GM21786 (cell line): ENCODE results near the gene GATA2.

ENCODE experiments used
- ATAC-seq: cut with Tn5 transposase; IDR thresholded peaks from one replicate; pipeline ENCODE4 v1.9.1; 2021; ENCODE audit not compliant: unreplicated experiment

GATA2 gene

DNA sequence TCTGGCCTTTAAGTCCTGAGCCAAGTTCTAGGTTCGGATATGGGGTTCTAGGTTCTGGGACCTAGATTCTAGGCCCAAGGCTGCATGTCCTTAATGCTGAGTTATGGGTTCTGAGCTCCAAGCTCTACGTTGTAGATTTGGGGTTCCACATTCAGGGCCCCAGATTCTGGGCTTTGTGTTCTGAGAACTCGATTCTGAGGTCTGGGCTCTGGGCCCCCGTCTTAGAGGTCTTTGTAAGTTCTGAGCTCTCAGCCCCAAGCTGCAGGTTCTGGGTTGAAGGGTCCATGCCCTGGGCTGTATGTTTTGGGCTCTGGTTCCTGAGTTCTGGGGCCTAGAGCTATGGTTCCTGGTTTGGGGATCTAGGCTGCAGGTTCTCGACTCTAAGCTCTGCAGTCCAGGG is 16.3 kb downstream of the GATA2 start:
- no peak for ATAC-seq

DNA sequence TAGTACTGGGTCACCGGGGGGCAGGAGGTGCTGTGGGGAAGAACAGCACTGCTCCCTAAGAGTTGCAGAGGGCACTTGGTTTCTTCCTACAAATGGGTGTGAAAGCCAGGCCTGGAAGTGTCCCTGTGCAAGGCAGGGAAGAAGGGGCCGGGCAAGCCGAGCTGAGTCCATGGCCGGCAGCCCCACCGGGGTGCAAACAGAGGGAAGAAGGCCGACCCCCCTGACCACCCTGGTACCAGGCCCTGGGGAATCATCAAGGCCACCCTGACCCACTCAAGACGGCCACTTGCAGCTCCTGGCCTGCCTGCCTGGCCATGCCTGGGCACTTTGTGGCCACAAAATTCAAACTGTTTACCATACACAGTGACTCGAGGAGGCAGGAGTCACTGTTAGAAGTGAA is 17.6 kb downstream of the GATA2 start:
- ATAC-seq: no peak

DNA sequence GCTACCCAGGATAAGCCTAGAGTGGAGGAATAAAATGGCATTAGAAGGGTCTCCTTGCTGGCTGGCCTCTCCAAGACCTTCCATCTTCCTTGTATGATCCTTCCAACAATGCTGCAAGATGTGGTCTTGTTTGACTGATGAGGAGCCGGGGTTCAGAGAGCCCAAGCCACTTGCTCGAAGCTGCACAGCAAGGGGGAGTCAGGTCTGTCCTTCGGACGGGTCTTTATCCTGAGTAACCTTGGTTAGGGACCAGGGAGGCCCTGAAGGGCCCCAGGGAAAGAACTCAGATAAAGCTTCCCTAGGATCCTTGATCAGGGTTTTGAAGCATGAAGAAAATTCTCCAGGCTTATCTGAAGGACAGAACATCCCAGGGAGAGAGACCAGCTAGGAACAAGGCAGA is 19.3 kb downstream of the GATA2 start:
- no peak for ATAC-seq

DNA sequence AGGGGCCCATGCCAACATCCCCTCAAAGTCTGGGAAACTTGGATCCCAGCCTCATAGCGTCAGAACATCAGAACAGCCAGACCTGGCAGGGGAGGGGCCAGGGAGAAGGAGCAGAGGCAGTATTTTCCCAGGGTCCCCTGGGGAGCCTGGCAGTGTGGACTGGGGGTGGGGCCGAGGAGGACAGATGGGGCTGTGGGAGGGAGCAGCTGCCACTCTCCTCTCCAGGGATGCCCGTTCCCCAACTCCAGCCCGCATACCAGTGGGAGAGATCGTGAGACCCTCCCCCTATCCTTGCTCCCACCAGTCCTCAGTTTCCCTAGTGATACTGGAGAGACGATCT is 19.9 kb downstream of the GATA2 start:
- no peak for ATAC-seq

DNA sequence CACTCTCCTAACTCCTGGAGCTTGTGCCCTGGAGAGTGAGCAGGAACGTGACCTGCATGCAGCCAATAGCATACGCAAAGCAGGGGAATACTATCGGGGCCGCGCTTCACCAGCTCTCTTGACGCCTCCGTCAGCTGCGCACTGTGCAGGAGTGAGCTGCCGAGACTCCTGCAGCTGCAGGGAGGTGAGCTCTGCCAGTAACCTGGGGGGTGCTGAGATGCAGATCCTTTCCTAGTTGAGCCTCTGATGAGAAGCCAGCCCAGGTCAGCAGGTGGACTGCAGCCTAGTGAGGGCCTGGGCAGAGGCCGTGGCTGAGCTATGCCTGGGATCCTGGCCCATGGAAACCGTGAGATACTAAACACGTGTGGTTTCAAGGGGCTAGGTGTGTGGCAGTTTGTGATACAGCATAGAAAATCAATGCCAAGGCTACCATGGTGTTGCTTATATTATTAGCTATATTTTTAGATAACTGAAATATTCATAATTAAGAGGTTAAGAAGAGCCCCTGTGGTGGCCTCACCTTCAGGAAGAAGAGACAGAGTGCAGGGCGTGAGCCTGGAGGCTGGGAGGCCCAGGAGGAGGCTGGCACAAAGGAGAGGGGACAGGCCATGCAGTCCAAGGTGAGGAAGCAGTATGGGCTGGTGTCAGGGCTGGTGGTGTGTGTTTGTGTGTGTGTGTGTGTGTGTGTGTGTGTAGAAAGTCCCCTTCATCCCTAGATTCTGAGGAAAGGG is 20.4 kb downstream of the GATA2 start:
- ATAC-seq: no peak

DNA sequence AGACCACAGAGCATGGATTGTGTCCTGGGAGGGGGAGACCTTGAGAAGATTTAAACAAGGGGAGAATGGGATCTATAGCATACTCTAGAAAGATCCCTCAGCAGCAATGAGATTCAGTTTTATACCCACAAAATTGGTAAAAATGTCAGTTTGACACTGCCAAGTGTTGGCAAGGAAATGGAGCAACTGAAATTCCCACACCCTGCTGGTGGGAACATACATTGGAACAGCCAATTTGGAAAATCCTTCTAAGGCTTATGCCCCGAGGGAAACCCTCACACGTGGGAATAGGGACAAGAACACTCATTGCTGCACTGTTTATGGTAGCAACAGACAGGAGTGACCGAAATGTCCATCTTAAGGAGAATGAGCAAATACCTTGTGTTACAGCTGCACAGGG is 21.3 kb downstream of the GATA2 start:
- no peak for ATAC-seq

DNA sequence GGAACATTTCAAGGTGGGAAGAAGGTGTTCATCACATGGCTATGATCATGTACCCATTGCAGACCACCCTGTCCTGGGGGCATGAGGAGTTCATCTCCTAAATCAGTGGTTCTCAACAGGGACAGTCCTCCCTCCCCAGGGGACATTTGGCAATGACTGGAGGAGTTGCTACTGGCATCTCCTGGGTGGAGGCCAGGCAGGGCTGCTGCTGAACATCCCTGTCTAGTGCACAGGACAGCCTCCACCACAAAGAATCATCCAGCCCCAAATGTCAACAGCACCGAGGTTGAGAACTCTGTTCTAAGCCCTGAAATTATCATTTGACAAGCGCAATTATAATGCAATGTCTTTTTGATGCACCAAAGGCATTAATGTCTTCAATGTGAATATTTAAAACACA is 21.9 kb downstream of the GATA2 start:
- ATAC-seq: no peak

DNA sequence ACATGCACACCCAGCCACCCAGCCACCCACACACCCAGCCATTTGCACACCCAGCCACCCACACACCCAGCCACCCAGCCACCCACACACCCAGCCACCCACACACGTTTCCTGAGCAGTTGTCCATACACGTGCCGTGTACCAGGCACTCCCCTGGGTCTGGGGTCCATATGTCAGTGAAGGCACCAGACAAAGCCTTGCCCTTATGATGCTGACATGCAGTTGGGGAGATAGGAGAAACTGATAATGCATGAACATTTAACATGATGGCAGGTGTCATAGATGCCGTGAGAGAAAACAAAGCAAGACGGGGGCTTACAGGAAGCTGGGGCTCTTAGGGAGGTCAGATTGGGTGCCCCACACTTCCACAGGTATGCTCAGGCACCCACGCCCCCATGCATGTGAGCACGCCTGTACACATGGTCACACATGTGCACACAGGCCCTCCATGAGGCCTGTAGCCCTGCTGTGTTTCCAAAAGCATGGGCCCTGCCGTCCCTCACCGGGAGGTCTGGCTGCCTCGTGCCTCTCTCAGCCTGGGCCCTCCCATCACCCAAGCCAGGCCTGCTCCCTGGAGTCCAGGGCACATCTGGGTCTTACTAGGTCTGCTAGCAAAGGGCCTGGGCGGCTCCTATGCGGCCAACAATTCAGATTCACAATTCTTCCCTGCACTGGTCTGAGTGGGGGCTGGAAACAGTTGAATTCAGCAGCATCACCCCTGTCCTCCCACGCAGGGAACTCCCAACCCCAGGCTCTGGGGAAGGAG is 22.7 kb downstream of the GATA2 start:
- ATAC-seq: no peak

DNA sequence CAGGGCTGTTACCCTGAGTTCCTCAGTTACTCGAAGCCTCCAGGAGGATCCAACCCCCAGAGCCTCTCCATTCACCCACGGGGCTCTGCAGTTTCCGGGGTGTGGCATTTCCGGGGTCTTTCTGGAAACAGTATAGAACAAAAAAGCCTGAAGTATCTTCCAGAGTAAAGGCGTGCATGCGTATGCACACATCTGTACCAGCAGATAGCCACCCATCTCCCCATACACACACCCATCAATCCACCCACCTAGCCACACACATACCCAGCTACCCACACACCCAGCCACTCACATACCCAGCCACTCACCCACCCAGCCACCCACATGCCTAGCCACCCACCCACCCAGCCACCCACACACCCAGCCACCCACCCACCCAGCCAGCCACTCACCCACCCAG is 23.4 kb downstream of the GATA2 start:
- ATAC-seq: no peak

DNA sequence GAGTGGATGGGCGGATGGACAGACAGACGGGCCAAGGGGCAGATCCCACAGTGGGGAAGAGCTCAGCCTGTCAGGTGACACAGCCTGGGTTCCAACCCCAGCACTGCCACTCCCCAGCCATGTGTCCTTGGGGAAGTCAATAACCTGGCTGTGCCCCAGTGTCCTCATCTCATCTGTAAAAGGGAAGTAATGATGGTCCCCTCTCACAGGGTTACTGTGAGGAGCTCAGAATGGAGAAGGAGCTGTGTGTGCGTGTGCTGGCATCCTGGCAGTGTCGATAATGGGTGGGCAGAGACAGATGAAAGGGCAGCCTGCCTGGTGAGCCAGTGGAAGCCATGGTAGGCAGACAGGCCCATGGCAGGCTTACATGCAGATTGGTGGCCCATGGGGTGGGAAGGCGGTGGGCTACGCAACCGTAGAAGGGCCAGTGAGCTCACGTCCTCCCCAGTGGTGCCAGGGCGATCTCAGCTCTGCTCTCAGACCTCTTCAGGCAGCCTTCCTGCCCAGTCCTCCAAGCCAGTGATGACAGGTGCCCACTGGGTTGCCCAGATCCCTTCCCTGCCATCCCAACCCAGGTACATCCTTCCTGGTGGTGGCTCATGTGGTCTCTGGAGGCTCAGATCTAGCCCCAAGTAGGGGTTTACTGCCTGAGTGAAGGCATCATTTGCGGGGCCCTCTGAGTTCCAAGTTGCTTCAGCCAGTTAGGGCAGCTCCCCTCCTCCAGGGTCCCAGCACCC is 24.0 kb downstream of the GATA2 start:
- ATAC-seq: no peak

DNA sequence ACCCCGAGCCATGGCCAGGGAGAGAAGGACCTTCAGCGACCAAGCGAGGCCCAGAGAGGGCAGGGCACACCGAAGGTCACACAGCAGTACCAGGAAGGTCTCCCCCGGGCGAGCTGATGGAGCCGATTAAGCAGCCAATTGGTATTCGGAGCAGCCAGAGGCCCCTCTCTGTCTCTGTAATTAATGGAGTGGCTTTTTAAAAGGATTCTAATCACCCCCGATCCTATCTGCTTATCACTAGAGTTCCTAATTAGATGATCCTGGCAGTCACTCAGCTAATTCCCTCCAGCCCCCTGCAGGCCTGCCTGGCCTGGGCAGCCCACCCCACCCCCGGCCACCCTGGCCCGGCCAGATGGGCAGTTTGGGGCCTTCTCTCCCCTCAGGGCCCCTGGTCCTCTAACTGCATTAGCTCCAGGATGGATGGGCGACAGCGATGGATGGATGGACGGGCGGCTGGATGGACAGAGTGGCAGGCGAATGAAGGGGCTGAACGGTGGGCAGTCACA is 24.7 kb downstream of the GATA2 start:
- no peak for ATAC-seq

DNA sequence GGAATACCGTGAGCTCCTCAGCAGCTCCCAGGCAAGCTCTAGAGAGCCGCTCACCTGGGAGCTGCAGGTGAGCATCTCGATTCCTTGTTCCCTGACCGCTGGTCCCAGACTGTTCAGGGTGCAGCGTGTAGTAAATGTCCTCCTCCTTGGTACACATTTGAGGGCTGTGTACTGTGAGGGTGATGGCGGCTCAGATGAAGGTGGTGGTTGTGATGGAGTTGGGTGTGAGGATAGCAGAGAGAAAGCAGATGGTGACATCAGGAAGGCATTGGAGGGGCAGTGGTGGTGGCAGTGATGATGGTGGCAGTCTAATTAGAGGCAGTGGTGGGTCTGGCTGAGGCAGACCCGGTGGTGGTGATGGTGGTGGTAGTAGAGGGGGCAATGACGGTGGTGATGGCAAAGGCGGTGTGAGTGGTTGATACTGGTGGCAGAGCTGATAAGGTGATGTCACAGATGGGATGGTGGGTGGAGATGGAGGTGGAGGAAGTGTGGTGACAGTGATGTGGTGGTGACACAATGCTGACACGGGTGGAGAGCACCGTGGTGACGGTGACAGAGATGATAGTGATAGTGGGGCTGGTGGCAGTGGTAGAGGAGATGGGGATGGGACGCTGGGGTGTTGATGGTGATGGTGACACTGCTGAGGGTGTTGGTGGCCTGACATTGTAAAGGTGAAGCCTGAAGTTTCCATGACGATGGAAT is 26.0 kb downstream of the GATA2 start, which contains the start of gene DNAJB8:
Gene DNAJB8 (minus strand): TSS at position 51 of the 702 bp plus-strand sequence. CDS start 3,645 bp downstream, outside the sequence.
- no peak for ATAC-seq

DNA sequence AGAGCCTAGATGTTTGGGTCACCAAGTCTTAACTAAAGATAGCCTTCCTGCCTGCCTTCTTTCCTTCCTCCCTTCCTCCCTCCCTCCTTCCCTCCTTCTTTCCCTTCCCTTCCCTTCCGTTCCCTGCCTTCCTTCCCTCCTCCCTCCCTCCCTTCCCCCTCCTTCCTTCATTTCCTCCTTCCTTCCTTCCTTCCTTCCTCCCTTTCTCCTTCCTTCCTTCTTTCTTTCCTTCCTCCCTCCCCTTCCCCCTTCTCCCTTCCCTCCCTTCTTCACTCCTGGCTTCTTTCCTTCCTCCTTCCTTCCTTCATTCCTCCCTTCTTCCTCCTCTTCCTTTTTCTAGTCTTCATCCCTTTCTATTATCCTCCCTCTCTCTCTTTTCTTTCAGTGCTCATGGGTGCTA is 28.3 kb downstream of the GATA2 start:
- ATAC-seq: no peak

DNA sequence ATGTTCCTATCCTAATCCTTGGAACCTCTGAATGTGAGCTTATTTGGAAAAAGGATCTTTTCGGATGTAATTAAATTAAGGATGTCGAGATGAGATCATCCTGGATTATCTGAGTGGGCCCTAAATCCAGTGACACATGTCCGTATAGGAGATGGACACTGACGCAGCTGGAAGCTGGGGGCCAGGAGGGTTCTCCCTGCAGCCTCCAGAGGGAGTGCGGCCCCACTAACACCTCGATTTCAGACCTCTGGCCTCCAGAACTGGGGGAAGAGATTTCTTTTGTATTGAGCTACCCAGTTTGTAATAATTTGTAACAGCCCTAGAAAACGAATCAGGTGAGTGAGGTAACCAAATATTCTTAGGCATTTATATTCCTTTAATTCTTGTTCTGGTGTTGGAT is 28.8 kb downstream of the GATA2 start:
- ATAC-seq: no peak

DNA sequence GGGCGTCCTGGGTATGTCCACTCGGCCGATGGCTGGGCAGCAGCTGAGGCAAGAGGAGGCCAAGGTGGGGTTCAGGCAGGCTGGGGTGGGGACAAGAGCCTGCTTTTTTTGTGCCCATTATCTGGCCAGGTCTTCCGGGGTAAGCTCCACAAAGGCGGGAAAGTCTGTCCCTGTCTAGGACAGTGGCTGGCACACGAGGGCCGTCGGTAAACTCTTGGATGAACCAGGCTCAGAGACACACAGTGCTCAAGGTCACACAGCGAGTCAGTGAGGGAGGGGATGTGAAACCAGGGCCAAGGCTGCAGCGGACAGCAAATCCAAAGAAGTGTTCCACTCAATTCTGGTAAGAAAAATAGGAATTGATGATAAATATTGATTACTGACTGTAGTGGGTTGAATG is 29.2 kb downstream of the GATA2 start:
- ATAC-seq: no peak

DNA sequence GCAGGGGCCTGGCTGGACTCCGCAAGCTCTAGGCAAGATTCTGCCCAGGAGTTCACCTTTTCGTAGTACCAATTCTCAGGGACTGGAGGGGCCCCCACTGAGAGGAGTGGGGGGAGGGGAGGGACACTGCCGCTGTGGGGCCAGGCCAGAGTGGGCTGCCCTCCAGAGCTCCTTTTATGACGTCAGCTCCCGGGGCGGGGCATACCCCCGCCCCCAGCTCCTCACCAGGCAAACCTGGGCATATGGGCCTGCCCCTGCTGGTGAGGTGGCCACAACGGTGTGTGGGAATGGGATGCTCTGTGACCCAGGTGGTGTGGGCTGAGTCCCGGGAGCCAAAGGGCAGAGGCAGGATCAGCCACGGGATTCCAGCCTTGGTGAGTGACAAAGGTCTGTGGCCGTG is 29.6 kb downstream of the GATA2 start:
- no peak for ATAC-seq

DNA sequence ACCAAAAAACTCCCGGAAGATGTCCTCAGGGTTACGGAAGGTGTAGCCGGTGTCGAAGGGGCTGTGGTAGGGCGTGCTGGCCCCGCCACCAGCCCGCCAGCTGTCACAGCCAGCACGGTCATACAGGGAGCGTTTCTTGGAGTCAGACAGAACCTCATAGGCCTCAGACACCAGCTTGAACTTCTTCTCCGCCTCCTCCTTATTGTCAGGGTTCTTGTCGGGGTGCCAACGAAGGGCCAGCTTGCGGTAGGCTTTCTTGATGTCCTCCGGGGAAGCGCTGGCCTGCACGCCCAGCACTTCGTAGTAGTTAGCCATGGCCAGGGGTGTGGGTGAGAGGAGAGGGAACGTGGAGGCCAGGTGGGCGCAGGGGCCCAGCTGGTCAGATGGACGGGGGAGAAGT is 30.1 kb downstream of the GATA2 start:
- no peak for ATAC-seq

DNA sequence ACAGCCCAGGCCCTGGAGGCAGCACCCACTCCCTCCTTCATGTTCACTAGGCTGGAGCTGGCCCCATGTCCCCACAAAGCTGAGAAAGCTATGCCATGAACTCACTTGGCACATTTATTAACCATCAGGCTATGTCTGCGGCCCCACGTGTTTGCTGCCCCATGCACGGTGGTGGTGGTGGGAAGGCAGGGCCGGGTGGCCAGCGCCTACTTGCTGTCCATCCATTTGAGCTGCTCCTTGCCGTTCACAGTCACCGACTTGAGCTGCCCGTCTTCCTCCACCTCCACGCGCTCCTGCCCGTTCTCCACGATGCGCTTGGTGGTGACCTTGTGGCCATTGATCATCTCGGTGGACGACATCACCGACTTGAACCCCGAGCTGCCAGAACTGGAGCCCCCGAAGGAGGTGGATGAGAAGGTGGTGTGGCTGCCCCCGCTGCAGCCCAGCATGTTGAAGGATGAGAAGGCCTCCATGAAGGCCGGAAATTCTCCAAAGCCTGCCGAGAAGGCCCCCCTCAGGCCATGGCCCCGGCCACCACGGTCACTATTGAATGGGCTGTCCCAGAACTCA is 30.6 kb downstream of the GATA2 start:
- no peak for ATAC-seq

DNA sequence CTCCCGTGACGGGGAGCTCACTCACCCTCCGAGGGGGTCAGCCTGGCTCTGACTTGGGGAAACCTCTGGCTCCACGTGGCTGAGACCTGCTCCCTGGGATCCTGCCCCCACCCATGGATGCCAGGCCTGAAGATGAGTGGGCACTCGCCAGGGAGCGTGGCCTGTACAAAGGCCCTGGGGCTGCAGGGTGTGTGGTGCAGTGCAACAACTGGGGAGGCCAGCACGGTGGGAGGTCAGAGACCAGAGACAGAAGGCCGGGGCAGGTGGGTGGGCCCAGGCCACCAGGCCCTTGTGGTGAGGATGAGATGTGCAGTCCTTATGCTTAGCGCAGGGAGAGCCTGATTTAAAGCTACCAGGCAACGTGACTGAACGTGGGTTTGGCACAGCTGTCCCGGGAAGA is 31.3 kb downstream of the GATA2 start:
- ATAC-seq: no peak

DNA sequence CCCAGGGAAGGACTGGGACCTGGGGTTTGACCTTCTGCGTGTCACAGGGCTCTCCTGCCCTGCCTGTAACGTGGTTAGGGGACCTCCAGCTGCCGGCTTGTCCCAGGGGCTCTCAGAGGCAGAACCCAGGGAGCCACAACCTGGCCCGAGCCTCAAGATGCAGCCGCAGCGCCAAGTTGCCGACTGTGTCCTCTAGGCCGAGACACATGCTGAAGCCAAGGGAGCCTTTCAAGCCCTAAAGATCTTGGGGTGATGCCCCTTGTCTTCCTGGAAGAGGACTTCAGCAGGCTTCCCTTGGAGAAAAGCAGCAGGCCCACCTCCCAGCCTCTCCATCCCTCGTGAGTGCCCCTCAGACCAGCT is 33.6 kb downstream of the GATA2 start:
- no peak for ATAC-seq
